ENCODE results near the gene FMO2. TPM values are rescaled to one million over a fixed set of nuclear protein-coding genes. Genes with fewer than 3 reads are reported as not detected.

Gene FMO2
- total RNA-seq, 1 donor from 2014 or later: 288 TPM

- Histone ChIP-seq H3K27ac (peak overlapping the region; percentile 81), H3K27me3 (ENCODE audit: low read depth) (no peaks in the 10 kb centered on the region), H3K36me3 (peaks cover 9% of the 10 kb centered on the region), H3K9me3 (no peaks in the 10 kb centered on the region), H3K4me3 (peak overlapping the region; percentile 53), H3K4me1 (no peaks in the 10 kb centered on the region)
- peak; percentile 73 for TF ChIP-seq CTCF (IDR thresholded peaks at IDR 0.05)
- intact Hi-C loops (cut with DNase I): no loop called here
- peak; percentile 86 to 89 for ATAC-seq
- peak; percentile 52 for DNase-seq
Observed at GRCh38 chr1:171188388-171189266, 3.5 kb downstream of the FMO2 start.

- intact Hi-C loops (cut with DNase I): no loop called here
- Histone ChIP-seq H3K27me3 (ENCODE audit: low read depth) (no peaks in the 10 kb centered on the region), H3K36me3 (peaks cover 17% of the 10 kb centered on the region), H3K4me1 (no peaks in the 10 kb centered on the region), H3K27ac (peak overlapping the region; percentile 2), H3K9me3 (no peaks in the 10 kb centered on the region), H3K4me3 (peak overlapping the region; percentile 53)
- no peak for DNase-seq
- no peak for TF ChIP-seq CTCF (IDR thresholded peaks at IDR 0.05)
- ATAC-seq: no peak
Observed at GRCh38 chr1:171191992-171192391, 6.9 kb downstream of the FMO2 start.

GRCh38 chr1:171195767-171196166, 10.7 kb downstream of the FMO2 start:
- Histone ChIP-seq H3K4me3 (no peak overlapping the region), H3K27me3 (ENCODE audit: low read depth) (no peaks in the 10 kb centered on the region), H3K4me1 (peaks cover 5% of the 10 kb centered on the region), H3K36me3 (peaks cover 50% of the 10 kb centered on the region), H3K27ac (peak overlapping the region; percentile 1), H3K9me3 (no peaks in the 10 kb centered on the region)
- TF ChIP-seq CTCF (IDR thresholded peaks at IDR 0.05): no peak
- DNase-seq (no peak), ATAC-seq (no peak)
- intact Hi-C loops (cut with DNase I): no loop called here

- intact Hi-C loops (cut with DNase I): no loop called here
- Histone ChIP-seq H3K36me3 (peaks cover 55% of the 10 kb centered on the region), H3K4me1 (peaks cover 5% of the 10 kb centered on the region), H3K27me3 (ENCODE audit: low read depth) (no peaks in the 10 kb centered on the region), H3K4me3 (no peak overlapping the region), H3K27ac (no peak overlapping the region), H3K9me3 (no peaks in the 10 kb centered on the region)
- TF ChIP-seq CTCF (IDR thresholded peaks at IDR 0.05): no peak
- DNase-seq (no peak), ATAC-seq (no peak)
Observed at GRCh38 chr1:171196351-171196750, 11.3 kb downstream of the FMO2 start.

GRCh38 chr1:171198081-171198480, 13.0 kb downstream of the FMO2 start:
- H3K4me1 ChIP-seq: peaks cover 5% of the 10 kb centered on the region
- H3K4me3 ChIP-seq: no peak overlapping the region
- H3K27ac ChIP-seq: no peak overlapping the region
- H3K9me3 ChIP-seq: no peaks in the 10 kb centered on the region
- H3K36me3 ChIP-seq: peaks cover 66% of the 10 kb centered on the region
- ATAC-seq (no peak), DNase-seq (no peak)
- intact Hi-C loops (cut with DNase I): no loop called here
- TF ChIP-seq CTCF (IDR thresholded peaks at IDR 0.05): no peak
- H3K27me3 ChIP-seq (ENCODE audit: low read depth): no peaks in the 10 kb centered on the region

Measured in lower lobe of right lung (tissue), 2 donors.